T-helper 1 cell treated with Interleukin-12 subunit alpha and Interleukin-12 subunit beta and Interleukin-4 antibody, amounts not matched to agents 30 ng/mL and 1 ng/mL, for 36 hours (primary cell): Measurements from ENCODE around the gene PACRG. TPM values are rescaled to one million over a fixed set of nuclear protein-coding genes. Genes with fewer than 3 reads are reported as not detected.

ENCODE experiments used
- intact Hi-C: fragments of 100-400 bp; cut with micrococcal nuclease; formaldehyde crosslinking; loops from one replicate; pipeline ENCODE4 v1.15.1; 2024
- total RNA-seq: library from RNA; stranded (reverse); gene quantifications from 2 replicates; pipeline ENCODE4 v1.2.3, GENCODE V29; 2022

Gene PACRG
- total RNA-seq, 1 donor from 2014 or later = not detected

DNA sequence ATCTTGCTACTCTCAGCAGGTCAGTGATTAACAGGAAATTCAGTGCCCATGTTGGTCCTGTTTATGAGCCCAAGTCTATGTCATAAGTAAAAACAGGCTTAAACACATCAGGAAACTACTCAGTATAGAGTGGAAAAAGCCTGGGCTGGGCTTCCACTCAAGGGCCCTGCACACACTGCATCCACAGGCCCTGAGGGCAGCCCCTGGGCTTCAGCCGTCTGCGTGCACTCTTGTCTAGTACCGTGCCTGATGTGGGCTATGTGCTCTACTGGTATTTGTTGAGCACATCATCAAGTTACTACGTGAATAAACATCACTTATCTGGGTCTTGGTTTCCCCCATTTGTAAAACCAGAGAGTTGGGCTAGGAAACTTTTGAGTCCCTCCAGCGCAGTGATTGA, 135.2 kb downstream of the PACRG start:
- intact Hi-C loops = no loop called here

DNA sequence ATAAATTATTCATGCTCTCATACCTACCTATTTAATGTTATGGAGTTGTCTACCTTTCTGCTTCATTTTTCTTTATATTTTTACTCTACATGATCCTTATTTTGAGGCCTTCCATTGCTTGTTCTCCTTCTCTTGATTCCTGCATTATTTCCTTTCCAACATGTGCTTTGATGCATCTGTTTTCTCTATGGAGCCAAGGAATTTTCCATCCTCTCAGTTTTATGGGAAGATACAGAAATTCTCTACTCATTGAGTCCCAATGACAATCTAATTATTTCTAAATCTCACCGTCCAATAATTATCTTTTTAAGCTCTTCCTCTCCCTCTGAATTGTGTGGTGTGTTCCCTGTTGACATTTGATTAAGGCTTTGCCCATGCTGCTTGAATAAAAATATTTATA, 136.0 kb downstream of the PACRG start:
- intact Hi-C loops = no loop called here

DNA sequence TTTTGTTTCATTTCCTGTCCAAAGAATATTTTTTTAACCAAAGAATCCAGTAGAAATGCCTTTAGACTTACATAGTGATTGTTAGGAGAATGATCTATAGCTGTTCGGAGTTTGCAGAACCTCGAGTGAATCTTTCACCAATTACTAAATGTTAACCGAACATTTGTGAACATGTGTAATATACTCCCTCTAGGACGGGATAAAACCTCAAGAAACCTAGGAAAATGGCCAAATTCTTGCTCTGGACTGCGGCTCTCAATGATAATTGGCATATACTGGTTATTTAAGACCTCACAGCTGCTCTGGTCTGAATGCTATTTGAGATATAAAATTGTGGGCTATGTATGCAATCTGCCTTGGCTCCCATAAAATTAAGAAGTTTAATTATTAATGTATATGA, 137.1 kb downstream of the PACRG start:
- intact Hi-C loops = no loop called here

DNA sequence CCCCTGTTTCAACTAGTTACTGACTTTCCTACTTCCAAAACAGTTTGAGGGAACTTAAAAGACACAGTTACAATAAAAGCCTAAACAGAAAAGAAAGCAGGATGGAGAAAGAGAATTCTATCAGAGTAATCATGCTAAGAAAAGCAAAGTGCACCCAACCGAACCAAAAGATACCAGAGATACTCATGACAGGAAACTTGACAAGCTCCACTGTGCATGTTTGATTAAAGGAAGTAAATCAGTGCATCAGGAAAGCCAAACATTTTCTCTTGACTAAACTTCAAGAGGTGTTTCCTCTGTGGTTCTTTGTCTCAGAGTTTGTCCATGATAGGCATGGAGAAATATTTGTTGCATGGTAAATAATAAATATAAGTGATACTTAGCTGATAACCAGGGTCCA, 138.9 kb downstream of the PACRG start:
- intact Hi-C loops = no loop called here

DNA sequence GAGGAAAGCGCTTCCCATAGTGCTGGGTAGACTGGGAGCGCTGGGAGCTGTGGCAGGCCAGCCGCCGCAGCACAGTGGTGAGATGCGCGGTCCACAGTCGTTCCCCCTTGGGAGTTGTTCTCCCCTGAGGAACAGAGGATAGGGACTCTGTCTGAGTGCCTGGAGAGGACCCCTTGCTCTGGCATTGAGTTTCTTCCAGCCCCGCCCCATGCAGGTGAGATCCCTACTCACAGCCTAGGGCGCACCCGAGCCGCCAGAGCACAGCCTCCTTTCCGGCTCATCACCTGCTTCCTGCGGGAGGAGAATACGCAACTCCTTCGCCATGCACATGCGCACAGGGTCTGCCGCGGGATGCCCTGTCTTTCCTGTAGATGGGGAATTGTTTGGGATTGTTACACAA, 140.6 kb downstream of the PACRG start:
- intact Hi-C loops = no loop called here

DNA sequence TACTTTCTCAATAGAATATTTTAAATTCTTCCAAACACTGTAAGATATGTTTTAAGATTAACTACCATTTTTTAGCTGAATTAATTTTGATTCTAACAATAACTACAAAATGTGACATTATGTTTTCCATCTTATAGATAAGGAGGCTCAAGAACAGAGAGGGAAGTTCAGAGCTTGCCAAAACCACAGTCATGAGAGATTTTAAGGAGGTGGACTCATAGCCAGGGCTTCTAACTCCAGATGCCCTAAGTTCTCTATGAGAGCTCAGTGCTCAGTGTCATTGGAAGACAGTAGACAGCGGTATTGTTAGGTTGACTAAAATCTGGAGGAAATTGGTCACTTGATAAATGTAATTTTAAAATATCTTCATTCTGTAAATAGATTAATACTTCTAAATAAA, 144.2 kb downstream of the PACRG start:
- intact Hi-C loops = no loop called here

DNA sequence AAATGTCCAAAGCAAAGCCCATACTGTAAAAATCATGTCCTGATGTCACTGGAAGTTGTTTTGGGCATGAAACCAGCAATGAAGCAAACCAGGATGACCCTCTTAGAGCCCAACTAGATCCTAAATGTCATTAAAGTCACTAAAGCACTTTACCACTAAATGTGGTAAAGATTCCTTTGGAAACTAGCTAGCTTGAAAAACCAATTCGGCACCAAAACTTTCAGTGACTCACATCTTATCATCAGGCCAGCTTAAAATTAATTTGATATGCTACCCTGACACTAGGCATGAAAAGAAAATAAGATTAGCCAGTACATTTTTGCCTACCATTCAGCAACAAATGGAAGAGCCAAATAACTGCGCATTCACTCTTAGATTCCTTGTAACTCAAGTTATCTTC, 145.8 kb downstream of the PACRG start:
- intact Hi-C loops = no loop called here

DNA sequence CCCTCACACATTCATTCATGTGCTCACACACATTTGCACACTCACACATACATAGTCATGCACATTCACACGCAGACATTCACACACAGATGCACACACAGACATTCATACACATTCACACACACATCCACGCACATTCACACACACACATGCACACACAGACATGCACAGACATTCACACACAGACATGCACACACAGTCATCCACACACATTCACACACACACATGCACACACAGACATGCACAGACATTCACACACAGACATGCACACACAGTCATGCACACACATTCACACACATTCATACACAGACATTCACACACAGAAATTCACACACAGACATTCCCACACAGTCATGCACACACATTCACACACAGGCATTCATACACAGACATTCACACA, 147.3 kb downstream of the PACRG start:
- intact Hi-C loops = no loop called here

DNA sequence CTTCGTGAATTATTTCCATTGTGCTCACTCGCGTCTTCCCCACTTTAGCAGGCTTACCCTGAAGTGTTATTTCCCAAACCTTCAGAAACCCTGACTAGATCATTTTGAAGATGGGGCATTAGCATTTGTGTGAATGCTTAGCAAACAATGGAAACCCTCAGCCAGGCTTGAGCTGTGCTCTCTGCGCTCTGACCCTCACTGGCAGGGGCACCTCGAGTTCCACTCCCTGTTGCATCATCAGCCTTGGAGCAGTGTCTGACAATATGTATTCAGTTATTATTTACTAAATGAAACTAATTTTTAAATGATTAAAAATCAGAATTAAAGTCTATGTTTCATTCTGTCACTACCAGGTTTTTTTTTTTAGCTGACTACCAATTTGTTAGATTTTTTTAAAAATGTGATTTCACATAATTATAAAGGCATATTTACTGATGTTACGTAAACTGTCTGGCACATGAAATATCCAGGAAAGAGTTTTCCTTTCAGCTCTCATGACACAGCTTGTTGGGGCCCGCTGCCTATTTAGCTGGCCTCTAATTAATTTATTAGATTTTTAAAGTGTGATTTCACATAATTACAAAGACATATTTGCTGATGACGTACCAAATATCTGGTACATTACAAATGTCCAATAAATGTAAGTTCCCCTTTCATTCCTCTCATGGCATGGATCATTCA, 155.2 kb downstream of the PACRG start:
- intact Hi-C loops = no loop called here

DNA sequence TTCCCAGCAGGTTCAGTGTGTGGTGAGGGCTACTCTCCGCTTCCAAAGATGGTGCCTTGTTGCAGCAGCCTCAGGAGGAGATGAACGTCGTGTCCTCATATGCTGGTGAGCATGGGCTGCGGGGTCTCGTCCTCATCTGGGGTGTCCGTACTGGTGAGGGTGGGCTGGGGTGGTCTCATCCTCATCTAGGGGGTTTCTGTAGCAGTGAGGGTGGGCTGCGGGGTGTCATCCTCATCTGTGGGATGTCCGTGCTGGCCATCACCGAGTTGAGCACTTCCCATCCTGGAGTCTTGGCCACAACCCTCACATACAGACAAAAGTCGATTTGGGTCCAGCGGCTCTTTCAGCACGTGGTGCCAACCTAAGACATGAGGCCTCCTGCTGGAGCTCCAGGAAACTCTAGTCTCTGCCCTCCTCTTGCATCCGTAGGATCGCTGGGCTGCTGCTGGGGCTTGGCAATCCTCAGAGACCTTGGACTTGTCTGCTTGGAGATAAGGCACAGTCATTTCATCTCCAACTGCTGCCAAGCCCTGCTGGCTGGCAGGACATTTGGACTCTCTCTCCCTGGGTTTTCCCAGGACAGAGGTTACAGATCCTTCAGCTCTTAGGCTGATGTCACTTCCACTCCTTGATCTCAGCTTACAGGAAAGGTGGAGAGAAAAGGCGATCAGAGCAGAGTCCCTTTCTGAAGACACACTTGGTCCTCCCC, 160.4 kb downstream of the PACRG start:
- intact Hi-C loops = no loop called here

DNA sequence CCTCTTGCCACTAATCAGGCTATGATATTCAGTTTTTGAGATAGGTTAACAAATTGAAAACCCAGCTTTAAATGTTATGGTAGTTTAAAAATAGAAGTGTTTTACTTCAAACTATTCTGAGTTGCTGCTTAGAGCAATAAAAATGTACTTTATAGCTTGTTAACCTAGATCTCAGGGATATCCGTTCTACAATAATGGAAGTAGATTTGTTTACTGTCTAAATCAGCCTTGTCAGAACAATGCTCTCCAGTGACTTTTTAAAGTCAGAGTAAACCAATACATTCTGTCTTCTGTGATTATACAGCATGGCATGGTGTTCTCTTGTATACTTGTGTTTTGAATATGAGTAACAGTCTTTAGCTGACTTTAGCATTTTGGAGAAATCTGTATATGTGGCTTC, 161.5 kb downstream of the PACRG start:
- intact Hi-C loops = no loop called here

DNA sequence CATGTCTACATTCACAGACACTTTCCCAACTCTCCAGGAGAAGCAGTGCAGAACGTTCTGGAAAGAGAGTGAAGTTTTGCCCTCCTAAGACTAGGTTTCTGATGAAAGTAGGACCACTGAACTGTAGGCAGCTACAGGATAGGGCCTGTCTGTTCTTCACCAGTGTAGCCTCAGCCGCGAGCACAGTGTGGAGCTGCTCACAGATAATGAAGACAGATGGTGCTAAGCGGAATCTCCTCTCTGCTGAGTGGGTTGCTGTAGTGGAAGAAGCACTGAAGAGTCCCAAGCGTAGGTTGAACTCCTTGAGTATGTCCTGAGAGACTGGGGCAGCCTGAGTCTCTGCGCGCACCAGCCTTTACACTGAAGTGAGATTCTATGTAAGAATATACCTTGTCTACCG, 170.2 kb downstream of the PACRG start:
- intact Hi-C loops = no loop called here

DNA sequence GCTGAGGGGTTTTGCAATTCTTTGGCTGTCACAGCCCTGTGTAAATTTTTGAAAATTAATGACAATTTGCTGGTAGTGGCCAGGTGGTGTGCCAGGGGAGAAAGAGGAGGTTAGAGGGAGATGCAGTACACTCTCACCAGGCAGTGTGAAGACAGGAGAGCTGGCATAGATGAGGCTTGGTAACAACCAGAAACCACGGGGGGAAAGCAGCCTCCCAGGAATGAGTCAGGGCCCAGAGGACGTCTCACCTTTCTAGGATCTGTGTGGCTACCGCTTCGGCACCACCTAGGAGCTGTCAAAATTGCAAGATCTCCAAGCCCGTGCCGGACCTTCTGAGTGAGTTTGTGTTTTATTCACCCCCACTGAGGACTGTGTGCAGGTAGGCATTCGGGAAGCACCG, 171.4 kb downstream of the PACRG start:
- intact Hi-C loops = no loop called here

DNA sequence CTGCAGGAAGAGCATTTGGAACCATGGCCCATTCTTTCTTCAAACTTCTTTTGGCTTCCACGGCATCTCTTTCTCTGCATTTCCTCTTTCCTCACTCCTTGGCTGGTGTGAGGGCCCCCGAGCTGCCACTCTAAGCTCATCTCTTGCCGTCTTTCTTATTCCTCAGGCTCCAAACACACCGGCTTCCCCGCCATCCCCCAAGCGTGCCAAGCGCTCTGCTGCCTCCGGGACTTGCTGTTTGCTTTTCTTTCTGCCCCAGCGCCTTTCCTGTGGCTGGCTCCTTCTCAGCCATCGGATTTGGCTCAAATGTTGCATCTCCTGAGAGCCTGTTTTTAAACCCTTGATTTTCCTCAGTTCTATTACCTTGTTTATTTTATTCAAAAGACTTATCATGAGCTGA, 172.7 kb downstream of the PACRG start:
- intact Hi-C loops = no loop called here

DNA sequence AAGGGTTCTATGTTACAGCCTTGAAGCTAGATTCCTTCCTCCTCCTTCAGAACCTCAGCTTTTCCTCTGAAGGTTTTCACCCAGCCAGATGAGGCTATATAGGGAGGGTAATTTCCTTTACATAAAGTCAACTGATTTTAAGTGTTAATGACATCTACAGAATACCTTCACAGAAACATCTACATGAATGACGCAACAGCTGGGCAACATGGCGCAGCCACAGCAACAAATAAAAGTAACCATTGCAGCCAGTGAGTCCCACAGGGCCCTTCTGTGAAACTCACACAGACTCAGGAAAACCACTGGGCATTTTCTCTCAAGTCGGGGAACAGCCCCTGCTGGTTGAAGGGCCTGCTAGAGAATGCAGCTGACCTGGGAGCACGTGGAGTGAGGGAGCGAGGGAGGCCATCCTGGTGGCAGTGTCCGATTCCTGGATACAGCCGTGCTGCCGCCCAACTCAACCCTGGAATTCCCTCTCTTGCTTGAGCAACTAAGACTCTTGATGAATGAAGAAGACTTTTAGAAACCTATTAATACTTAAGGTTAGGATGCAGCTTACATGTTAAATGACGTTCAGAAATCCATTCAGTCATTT, 176.4 kb downstream of the PACRG start:
- intact Hi-C loops = no loop called here

DNA sequence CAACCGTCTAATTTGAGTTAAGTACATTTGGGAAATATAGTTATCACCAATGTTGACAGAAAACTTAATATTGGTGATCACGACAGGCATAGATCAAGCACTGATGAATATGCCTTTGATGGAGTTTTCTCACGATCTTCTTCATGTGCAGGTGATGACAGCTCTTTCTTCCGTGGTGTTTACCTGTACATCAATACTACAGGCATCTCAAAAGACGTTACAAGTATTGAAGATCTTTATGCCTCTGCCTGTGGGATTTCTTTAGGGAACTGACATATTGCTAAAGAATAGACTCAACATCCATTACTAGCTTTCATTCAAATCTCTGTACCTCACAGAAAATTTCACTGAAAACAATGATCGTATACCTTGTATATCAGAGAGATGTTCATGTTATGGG, 178.7 kb downstream of the PACRG start:
- intact Hi-C loops = loop anchor here (5.0 kb wide), 1 partner anchor 511 kb away; no protein-coding TSS in a partner anchor

DNA sequence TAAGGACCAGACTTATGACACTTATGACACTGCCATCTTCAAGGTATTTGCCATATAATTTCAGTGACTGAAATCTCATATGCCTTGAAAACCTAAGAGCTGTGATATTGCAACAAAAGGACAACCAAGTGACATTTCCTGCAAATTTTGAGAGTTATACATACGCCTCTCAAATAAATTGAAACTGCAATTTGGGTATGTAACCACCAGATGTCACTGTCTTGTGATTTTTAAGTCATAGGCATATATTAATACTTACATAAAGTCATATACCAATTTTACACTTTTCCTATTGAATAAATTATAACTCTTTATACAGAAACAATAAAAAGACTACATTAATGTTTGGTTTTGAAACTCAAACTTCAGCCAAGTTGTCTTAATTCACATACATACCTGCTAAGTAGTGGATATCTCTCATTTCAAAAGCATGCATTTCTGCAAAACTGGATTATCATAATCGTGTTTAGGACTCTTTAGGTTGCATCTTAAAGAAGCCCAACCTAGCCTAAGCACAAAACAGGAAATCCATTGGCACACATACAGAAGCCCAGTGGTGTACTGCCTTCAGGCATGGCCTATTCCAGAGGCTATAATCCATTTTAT, 180.2 kb downstream of the PACRG start:
- intact Hi-C loops = loop anchor here (1.0 to 5.0 kb wide), 2 partner anchors 509 to 1048 kb away; no protein-coding TSS in a partner anchor

DNA sequence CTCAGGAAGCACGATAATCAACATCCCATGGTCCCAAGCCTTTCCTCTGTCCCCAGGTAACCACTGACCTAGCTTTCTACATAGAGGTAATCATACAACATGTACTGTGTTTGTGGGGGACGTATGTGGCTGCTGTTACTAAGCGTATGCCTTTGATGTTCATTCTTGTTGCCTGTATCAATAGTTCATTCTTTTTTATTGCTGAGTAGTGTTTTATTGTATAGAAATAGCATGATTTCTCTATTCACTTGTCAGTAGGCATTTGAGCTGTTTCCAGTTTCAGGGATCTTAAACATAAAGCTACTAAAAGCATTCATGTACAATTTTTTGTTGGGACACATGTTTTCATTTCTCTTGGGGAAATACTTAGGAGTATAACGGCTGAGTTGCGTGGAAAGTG, 185.4 kb downstream of the PACRG start:
- intact Hi-C loops = no loop called here

DNA sequence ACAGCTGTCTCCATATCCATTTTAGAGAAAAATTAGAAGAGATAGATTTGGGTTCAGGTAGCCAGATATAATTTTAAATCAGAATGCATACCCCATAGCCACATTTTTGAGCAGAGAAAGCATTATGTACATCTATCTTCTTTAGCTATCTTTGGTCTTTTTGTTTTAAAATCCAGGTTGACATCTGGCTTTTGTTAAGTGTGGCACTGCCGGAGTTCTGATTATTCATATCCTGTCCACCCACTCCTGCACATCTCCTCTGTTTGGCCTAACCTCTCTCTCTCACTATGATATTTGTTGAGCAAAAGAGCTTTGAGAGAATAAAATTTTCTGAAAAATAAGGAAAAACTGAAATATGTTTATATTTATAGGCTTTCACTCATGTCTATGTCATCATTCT, 189.7 kb downstream of the PACRG start:
- intact Hi-C loops = no loop called here

DNA sequence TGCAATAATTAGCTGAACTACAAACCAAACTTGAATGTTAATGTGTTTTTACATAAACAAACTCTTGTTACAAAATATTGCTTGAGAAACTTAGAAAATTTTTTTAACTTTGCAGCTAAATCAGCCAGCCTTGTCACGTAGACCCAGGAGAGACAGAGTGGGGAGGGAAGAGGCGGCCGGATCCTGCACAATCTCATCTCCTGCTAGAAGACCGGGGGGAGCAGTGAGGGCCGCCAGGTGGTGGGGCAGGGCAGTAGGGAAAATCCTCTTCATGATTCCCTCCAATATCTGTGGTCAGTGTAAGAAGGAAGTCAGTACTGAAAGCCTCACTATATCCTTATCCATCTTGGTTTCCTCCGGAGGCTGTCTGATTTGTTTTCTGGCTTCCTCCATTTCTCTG, 193.3 kb downstream of the PACRG start:
- intact Hi-C loops = no loop called here

DNA sequence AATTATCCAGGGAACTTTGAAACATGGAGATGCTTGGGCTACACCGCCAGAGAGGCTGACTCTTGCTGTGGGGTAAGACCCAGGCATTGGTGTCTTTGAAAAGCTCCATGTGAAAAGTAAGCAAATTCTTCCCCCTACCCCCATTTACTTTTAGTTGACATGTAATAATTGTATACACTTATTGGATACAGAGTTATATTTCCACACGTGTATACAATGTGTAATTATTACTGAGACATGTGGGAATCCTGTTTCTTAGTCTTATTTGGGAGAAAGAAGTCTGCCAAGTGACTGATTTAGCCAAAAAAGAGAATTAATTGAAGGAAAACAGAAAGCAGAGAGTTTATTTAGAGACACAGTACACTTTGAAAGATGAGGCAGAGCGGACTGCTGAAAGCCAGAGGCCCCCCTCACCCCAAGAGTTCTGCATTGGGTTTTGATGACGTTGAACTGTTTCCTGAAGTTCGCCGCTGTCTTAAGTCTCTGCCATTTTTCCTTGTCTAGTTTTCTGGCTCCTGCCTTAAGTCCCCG, 193.8 kb downstream of the PACRG start:
- intact Hi-C loops = no loop called here

DNA sequence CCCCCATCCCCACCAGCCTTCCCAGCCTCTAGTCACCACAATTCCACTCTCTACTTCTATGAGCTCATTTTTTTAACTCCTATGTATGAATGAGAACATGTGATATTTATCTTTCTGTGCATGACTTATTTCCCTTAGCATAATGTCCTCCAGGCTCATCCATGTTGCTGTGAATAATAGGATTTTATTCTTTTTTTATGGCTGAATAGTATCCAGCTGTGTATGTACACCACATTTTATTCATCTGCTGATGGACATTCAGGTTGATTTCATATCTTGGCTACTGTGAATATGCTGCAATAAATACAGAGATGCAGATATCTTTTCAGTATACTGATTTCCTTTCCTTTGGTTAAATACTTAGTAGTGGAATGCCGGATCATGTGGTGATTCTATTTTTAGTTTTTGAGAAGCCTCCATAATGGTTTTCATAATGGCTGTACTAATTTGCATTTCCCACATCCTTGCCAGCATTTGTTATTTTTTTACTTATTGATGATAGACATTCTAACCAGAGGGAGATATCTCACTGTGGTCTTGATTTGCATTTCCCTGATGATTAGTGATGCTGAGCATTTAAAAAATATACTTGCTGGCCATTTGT, 194.9 kb downstream of the PACRG start:
- intact Hi-C loops = no loop called here
